A549 (cell line): Measurements from ENCODE around the gene BEX3. TPM values are rescaled to one million over a fixed set of nuclear protein-coding genes. Genes with fewer than 3 reads are reported as not detected.
A peak's percentile ranks its signal among the peaks of the same experiment; 100 is the strongest.

Source experiments
- ATAC-seq, 2 experiments: fragments of 200-7000 bp in 1 of 2; fragments of >200 bp in 1 of 2; cut with Nextera tagmentation in 1 of 2; cut with Tn5 transposase in 1 of 2; 3 replicates each; pipeline versions ENCODE4 v1.8.0 to v1.9.1; 2018 to 2020; ENCODE audit warnings: mild to moderate bottlenecking in 1 of 2, moderate library complexity in 1 of 2
- CTCF ChIA-PET: fragments of 300-600 bp; sonication (Branson Sonifier 250); formaldehyde crosslinking; extraction: SDS; loops from one replicate; lab custom pipeline; 2021; ENCODE audit warnings: antibody characterized with exemption, inconsistent platforms; lab: Yijun Ruan, JAX
- POLR2A ChIA-PET: fragments of 350-600 bp; formaldehyde crosslinking; extraction: SDS; loops from one replicate; lab custom pipeline; 2021; ENCODE audit warnings: antibody characterized with exemption, inconsistent platforms; lab: Yijun Ruan, JAX
- DNase-seq, 2 experiments: peaks; one replicate each; pipeline versions ENCODE4 v3.0.0 to v3.0.0-alpha.2; 2011 to 2016; ENCODE audit warnings: low read depth in 1 of 2, low spot score in 1 of 2
- FAIRE-seq: peaks from 2 replicates; lab custom pipeline; 2011; peaks lifted over from hg19 to GRCh38; lab: Jason Lieb, UNC
- H3K27ac ChIP-seq, 2 experiments: fragments of >200 bp; sonication (Bioruptor Twin); formaldehyde crosslinking; 3 replicates each; pipeline ENCODE4 v1.5.1; 2016 to 2017
- H3K4me1 ChIP-seq: fragments of >200 bp; sonication (Bioruptor Twin); formaldehyde crosslinking; 3 replicates; pipeline ENCODE4 v1.6.1; 2016
- H3K4me2 ChIP-seq: fragments of >200 bp; sonication (Bioruptor Twin); formaldehyde crosslinking; 3 replicates; pipeline ENCODE4 v1.6.1; 2016
- H3K4me3 ChIP-seq: fragments of >200 bp; sonication (Bioruptor Twin); formaldehyde crosslinking; 3 replicates; pipeline ENCODE4 v1.5.1; 2016
- H3K9me3 ChIP-seq: fragments of >200 bp; sonication (Bioruptor Twin); formaldehyde crosslinking; 3 replicates; pipeline ENCODE4 v1.6.1; 2016
- ATOH8 ChIP-seq: fragments of 250-450 bp; sonication (Bioruptor Pico); IDR thresholded peaks from 2 replicates; pipeline ENCODE4 v1.5.0; 2020; ENCODE audit warnings: low read depth, mild to moderate bottlenecking, moderate library complexity
- BCL3 ChIP-seq: fragments of >200 bp; sonication (Bioruptor Twin); formaldehyde crosslinking; IDR thresholded peaks from 3 replicates; pipeline ENCODE4 v1.6.1; 2016
- E2F6 ChIP-seq: IDR thresholded peaks from 2 replicates; pipeline ENCODE4 v1.6.1; 2012; ENCODE audit warnings: low read depth, borderline replicate concordance
- HMGXB4 ChIP-seq: fragments of 250-450 bp; sonication (Bioruptor Pico); IDR thresholded peaks from 2 replicates; pipeline ENCODE4 v1.5.0; 2021; ENCODE audit warnings: mild to moderate bottlenecking, moderate library complexity, borderline replicate concordance
- JUN ChIP-seq, 2 experiments: fragments of >200 bp; sonication (Bioruptor Twin); formaldehyde crosslinking; IDR thresholded peaks; 2 replicates in 1 of 2; 3 replicates in 1 of 2; pipeline ENCODE4 v1.6.1; 2016 to 2017
- MAFK ChIP-seq: fragments of 450-650 bp; IDR thresholded peaks from 2 replicates; pipeline ENCODE4 v1.6.1; 2014; ENCODE audit not compliant: partially characterized antibody
- NR3C1 ChIP-seq: fragments of >200 bp; sonication (Bioruptor Twin); formaldehyde crosslinking; IDR thresholded peaks from 3 replicates; pipeline ENCODE4 v1.6.1; 2017
- PHF8 ChIP-seq: fragments of 200-600 bp; sonication (generic); IDR thresholded peaks from 2 replicates; pipeline ENCODE4 v1.6.1; 2016; ENCODE audit warnings: low read depth, mild to moderate bottlenecking, antibody characterized with exemption, moderate library complexity, borderline replicate concordance
- POLR2A ChIP-seq: IDR thresholded peaks from 2 replicates; pipeline ENCODE4 v1.6.1; 2012; ENCODE audit warnings: mild to moderate bottlenecking, low read length
- RCOR1 ChIP-seq: fragments of 150-350 bp; IDR thresholded peaks from 2 replicates; pipeline ENCODE4 v1.6.1; 2014; ENCODE audit warnings: antibody characterized with exemption, low read length, low read depth
- RFX5 ChIP-seq: fragments of 450-650 bp; IDR thresholded peaks from 2 replicates; pipeline ENCODE4 v1.7.1; 2014; ENCODE audit warnings: antibody characterized with exemption, mild to moderate bottlenecking, moderate library complexity
- RNF2 ChIP-seq: fragments of 200-600 bp; sonication (generic); IDR thresholded peaks from 2 replicates; pipeline ENCODE4 v1.6.1; 2016; ENCODE audit warnings: low read depth, mild to moderate bottlenecking, antibody characterized with exemption, moderate library complexity, borderline replicate concordance
- TFCP2L1 ChIP-seq: fragments of 250-450 bp; sonication (Bioruptor Pico); IDR thresholded peaks from 2 replicates; pipeline ENCODE4 v1.5.0; 2021; ENCODE audit warnings: mild to moderate bottlenecking
- USF2 ChIP-seq: fragments of 450-650 bp; IDR thresholded peaks from 2 replicates; pipeline ENCODE4 v1.6.1; 2014; ENCODE audit warnings: antibody characterized with exemption
- ZC3H11A ChIP-seq: fragments of 450-650 bp; IDR thresholded peaks from 2 replicates; pipeline ENCODE4 v1.6.1; 2014; ENCODE audit warnings: antibody characterized with exemption, mild to moderate bottlenecking
- ZFP36 ChIP-seq: fragments of 450-650 bp; IDR thresholded peaks from 2 replicates; pipeline ENCODE4 v1.6.1; 2014; ENCODE audit warnings: borderline replicate concordance; ENCODE audit not compliant: partially characterized antibody
- ZNF302 ChIP-seq: fragments of 250-450 bp; sonication (Bioruptor Pico); IDR thresholded peaks from 2 replicates; pipeline ENCODE4 v1.9.0; 2021; ENCODE audit warnings: inconsistent platforms, mild to moderate bottlenecking, moderate library complexity
- WGBS: methylation state at CpG from one replicate; pipeline ENCODE4 v1.1.6; 2017; ENCODE audit errors: missing lambda C conversion rate; 5-methylcytosine and 5-hydroxymethylcytosine counted together
- polyA plus RNA-seq, 4 experiments: library from polyadenylated mRNA; depleted of rRNA in 3 of 4; stranded (reverse); fragments of >200 nt; fragmentation: RNase III in 1 of 4; extraction: RNeasy Plus Mini Kit Qiagen cat#74134 plus additional on column Dnase treatment in 1 of 4; gene quantifications; 2 replicates in 3 of 4; 3 replicates in 1 of 4; pipeline ENCODE4 v1.2.3, GENCODE V29; 2011 to 2017

Gene BEX3
- polyA plus RNA-seq, 2 of the 4 experiments (the other 2 are of a cell fraction) = 382 to 404 TPM

- FAIRE-seq (no peak), ATAC-seq (no peak), DNase-seq (no peak)
- H3K4me1 ChIP-seq = no peaks in the 10 kb centered on the region
- no peaks in the 10 kb centered on the region for H3K9me3 ChIP-seq
- H3K4me3 ChIP-seq = no peak overlapping the region
- ChIA-PET POLR2A (no interaction called here), CTCF (interaction anchor here (3.2 kb wide), 1 partner anchor 116 kb away, joined by 19 read pairs; no protein-coding TSS in a partner anchor)
- no peak overlapping the region for H3K27ac ChIP-seq
- TF ChIP-seq HMGXB4 (CRISPR knock-in tag) (no peak), ZFP36 (no peak), MAFK (no peak), ATOH8 (CRISPR knock-in tag) (no peak), JUN (IDR thresholded peaks at IDR 0.05) (no peak), RFX5 (no peak), NR3C1 (no peak), RCOR1 (no peak), POLR2A (no peak), ZNF302 (CRISPR knock-in tag) (no peak), ZC3H11A (no peak), TFCP2L1 (CRISPR knock-in tag) (no peak)
- H3K4me2 ChIP-seq = no peak overlapping the region
- 74% methylated on average over 29 of the region's 29 CpGs for WGBS
These were observed 28.5 kb upstream of the BEX3 start for GRCh38 chrX:103347682-103348397.

GRCh38 chrX:103356130-103356798 lies 20.1 kb upstream of the BEX3 start, which contains the start of gene TCEAL9:
TCEAL9 (plus strand) TSS chrX:103356506; CDS start chrX:103357685, 1,179 bp downstream.
- CTCF ChIA-PET = interaction anchor here (1.7 kb wide), 1 partner anchor 13 kb away, joined by 7 read pairs; no protein-coding TSS in a partner anchor
- 0 out of 2 replicates have a peak, but pooled peaks have one; percentile 42 for TF ChIP-seq USF2
- no peak for TF ChIP-seq ZNF302 (CRISPR knock-in tag)
- TF ChIP-seq PHF8 = peak; percentile 37; the same call in 1 of the 2 replicates
- peak; percentile 62; the same call in 2 of the 3 replicates for TF ChIP-seq BCL3
- TF ChIP-seq RNF2 = no peak
- TF ChIP-seq JUN (IDR thresholded peaks at IDR 0.05) = peak in 1 of 2 experiments; percentile 56; a peak in 2 of 5 replicates
- TF ChIP-seq E2F6 = 0 out of 2 replicates have a peak, but pooled peaks have one; percentile 42
- TF ChIP-seq POLR2A = peak; percentile 71
- TF ChIP-seq TFCP2L1 (CRISPR knock-in tag) = no peak
- POLR2A ChIA-PET = interaction anchor here (0.7 to 1.7 kb wide), 6 partner anchors 12 to 108 kb away, joined by 3 to 14 read pairs (median 5); partner anchors contain the start of gene BEX3
- WGBS = under 1% methylated on average over 17 of the region's 18 CpGs
- Histone ChIP-seq H3K4me2 (peak within 1 kb of the TSS; percentile 89), H3K27ac (peak within 1 kb of the TSS; percentile 81 to 85), H3K4me1 (peaks cover 8% of the 10 kb centered on the region), H3K4me3 (peak within 1 kb of the TSS; percentile 59), H3K9me3 (no peaks in the 10 kb centered on the region)
- ATAC-seq (peak; percentile 96 to 97), DNase-seq (peak; percentile 47 to 74), FAIRE-seq (no peak)
